WTC11 (cell line): ENCODE results near the gene AADACL2.

ENCODE experiments used
- CBFB ChIP-seq: sonication (generic); formaldehyde crosslinking; IDR thresholded peaks from 2 replicates; pipeline ENCODE4 v1.8.1; 2022; ENCODE audit warnings: mild to moderate bottlenecking, low read depth, missing genetic modification reagents
- CREB1 ChIP-seq: sonication (generic); formaldehyde crosslinking; IDR thresholded peaks from 2 replicates; pipeline ENCODE4 v1.8.0; 2023; ENCODE audit warnings: mild to moderate bottlenecking, missing genetic modification reagents
- IRF2 ChIP-seq: sonication (generic); formaldehyde crosslinking; IDR thresholded peaks from 2 replicates; pipeline ENCODE4 v1.8.0; 2022; ENCODE audit warnings: low read depth, missing genetic modification reagents, borderline replicate concordance
- KAT7 ChIP-seq: sonication (generic); formaldehyde crosslinking; IDR thresholded peaks from 2 replicates; pipeline ENCODE4 v1.8.1; 2023; ENCODE audit warnings: missing genetic modification reagents, mild to moderate bottlenecking, borderline replicate concordance
- NFYB ChIP-seq: sonication (generic); formaldehyde crosslinking; conservative IDR thresholded peaks from 2 replicates; pipeline ENCODE4 v1.8.0; 2022; ENCODE audit warnings: low read depth, missing genetic modification reagents
- SMAD3 ChIP-seq: sonication (generic); formaldehyde crosslinking; IDR thresholded peaks from 2 replicates; pipeline ENCODE4 v1.8.0; 2022; ENCODE audit warnings: missing genetic modification reagents, mild to moderate bottlenecking, borderline replicate concordance
- ZNF232 ChIP-seq: sonication (generic); formaldehyde crosslinking; IDR thresholded peaks from 2 replicates; pipeline ENCODE4 v1.8.0; 2022; ENCODE audit warnings: mild to moderate bottlenecking, missing genetic modification reagents
- ZNF263 ChIP-seq: sonication (generic); formaldehyde crosslinking; IDR thresholded peaks from 2 replicates; pipeline ENCODE4 v1.8.1; 2022; ENCODE audit warnings: low read depth, mild to moderate bottlenecking, moderate library complexity, missing genetic modification reagents
- TF ChIP-seq, protein P1 (sequence below): fragments of 200-600 bp; IDR thresholded peaks from 2 replicates; pipeline ENCODE4 v1.8.0; 2022; ENCODE audit warnings: antibody characterized with exemption
- TF ChIP-seq, protein P2 (sequence below): sonication (generic); formaldehyde crosslinking; IDR thresholded peaks from 2 replicates; pipeline ENCODE4 v1.8.1; 2023; ENCODE audit warnings: mild to moderate bottlenecking, missing genetic modification reagents, moderate library complexity
- TF ChIP-seq, protein P3 (sequence below): sonication (generic); formaldehyde crosslinking; IDR thresholded peaks from 2 replicates; pipeline ENCODE4 v1.8.1; 2022; ENCODE audit warnings: mild to moderate bottlenecking, missing genetic modification reagents, moderate library complexity, borderline replicate concordance
- TF ChIP-seq, protein P4 (sequence below): sonication (generic); formaldehyde crosslinking; IDR thresholded peaks from 2 replicates; pipeline ENCODE4 v1.8.1; 2022; ENCODE audit warnings: missing genetic modification reagents, borderline replicate concordance
- TF ChIP-seq, protein P5 (sequence below): sonication (generic); formaldehyde crosslinking; IDR thresholded peaks from 2 replicates; pipeline ENCODE4 v1.8.1; 2023; ENCODE audit warnings: mild to moderate bottlenecking, missing genetic modification reagents

DNA sequence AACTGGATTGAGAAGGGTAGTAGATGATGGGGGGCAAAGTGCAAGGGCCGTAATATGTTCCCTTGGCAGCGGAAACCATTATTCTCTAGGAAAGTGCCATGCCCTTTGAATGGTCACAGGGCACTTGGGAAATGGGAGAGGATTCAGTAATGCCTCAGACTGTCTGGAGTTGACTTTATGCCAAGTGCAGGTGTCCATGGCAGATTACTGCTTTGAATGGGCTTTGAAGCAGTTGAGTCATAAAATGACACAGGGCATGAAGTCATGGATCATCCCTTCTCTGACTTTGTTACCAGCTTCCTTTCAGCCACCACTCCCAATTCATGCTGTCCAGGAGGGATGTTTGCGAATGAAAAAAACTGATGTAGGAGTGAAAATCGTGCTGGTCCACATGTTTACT lies 20.1 kb downstream of the AADACL2 start:
- TF ChIP-seq, protein P1, sequence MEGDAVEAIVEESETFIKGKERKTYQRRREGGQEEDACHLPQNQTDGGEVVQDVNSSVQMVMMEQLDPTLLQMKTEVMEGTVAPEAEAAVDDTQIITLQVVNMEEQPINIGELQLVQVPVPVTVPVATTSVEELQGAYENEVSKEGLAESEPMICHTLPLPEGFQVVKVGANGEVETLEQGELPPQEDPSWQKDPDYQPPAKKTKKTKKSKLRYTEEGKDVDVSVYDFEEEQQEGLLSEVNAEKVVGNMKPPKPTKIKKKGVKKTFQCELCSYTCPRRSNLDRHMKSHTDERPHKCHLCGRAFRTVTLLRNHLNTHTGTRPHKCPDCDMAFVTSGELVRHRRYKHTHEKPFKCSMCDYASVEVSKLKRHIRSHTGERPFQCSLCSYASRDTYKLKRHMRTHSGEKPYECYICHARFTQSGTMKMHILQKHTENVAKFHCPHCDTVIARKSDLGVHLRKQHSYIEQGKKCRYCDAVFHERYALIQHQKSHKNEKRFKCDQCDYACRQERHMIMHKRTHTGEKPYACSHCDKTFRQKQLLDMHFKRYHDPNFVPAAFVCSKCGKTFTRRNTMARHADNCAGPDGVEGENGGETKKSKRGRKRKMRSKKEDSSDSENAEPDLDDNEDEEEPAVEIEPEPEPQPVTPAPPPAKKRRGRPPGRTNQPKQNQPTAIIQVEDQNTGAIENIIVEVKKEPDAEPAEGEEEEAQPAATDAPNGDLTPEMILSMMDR, result no peak
- TF ChIP-seq, protein P2, sequence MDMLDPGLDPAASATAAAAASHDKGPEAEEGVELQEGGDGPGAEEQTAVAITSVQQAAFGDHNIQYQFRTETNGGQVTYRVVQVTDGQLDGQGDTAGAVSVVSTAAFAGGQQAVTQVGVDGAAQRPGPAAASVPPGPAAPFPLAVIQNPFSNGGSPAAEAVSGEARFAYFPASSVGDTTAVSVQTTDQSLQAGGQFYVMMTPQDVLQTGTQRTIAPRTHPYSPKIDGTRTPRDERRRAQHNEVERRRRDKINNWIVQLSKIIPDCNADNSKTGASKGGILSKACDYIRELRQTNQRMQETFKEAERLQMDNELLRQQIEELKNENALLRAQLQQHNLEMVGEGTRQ, result no peak
- no peak for TF ChIP-seq ZNF263 (CRISPR knock-in tag)
- TF ChIP-seq CBFB (CRISPR knock-in tag), result no peak
- TF ChIP-seq, protein P3, sequence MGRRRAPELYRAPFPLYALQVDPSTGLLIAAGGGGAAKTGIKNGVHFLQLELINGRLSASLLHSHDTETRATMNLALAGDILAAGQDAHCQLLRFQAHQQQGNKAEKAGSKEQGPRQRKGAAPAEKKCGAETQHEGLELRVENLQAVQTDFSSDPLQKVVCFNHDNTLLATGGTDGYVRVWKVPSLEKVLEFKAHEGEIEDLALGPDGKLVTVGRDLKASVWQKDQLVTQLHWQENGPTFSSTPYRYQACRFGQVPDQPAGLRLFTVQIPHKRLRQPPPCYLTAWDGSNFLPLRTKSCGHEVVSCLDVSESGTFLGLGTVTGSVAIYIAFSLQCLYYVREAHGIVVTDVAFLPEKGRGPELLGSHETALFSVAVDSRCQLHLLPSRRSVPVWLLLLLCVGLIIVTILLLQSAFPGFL, result no peak
- TF ChIP-seq SMAD3 (CRISPR knock-in tag), result no peak
- TF ChIP-seq, protein P4, sequence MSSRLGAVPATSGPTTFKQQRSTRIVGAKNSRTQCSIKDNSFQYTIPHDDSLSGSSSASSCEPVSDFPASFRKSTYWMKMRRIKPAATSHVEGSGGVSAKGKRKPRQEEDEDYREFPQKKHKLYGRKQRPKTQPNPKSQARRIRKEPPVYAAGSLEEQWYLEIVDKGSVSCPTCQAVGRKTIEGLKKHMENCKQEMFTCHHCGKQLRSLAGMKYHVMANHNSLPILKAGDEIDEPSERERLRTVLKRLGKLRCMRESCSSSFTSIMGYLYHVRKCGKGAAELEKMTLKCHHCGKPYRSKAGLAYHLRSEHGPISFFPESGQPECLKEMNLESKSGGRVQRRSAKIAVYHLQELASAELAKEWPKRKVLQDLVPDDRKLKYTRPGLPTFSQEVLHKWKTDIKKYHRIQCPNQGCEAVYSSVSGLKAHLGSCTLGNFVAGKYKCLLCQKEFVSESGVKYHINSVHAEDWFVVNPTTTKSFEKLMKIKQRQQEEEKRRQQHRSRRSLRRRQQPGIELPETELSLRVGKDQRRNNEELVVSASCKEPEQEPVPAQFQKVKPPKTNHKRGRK, result no peak
- TF ChIP-seq IRF2 (CRISPR knock-in tag), result no peak
- no peak for TF ChIP-seq CREB1 (CRISPR knock-in tag)
- TF ChIP-seq NFYB, result no peak
- TF ChIP-seq KAT7, result no peak
- TF ChIP-seq, protein P5, sequence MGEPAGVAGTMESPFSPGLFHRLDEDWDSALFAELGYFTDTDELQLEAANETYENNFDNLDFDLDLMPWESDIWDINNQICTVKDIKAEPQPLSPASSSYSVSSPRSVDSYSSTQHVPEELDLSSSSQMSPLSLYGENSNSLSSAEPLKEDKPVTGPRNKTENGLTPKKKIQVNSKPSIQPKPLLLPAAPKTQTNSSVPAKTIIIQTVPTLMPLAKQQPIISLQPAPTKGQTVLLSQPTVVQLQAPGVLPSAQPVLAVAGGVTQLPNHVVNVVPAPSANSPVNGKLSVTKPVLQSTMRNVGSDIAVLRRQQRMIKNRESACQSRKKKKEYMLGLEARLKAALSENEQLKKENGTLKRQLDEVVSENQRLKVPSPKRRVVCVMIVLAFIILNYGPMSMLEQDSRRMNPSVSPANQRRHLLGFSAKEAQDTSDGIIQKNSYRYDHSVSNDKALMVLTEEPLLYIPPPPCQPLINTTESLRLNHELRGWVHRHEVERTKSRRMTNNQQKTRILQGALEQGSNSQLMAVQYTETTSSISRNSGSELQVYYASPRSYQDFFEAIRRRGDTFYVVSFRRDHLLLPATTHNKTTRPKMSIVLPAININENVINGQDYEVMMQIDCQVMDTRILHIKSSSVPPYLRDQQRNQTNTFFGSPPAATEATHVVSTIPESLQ, result no peak
- no peak for TF ChIP-seq ZNF232 (CRISPR knock-in tag)
